ENCODE results near the gene SIGLEC5. TPM values are rescaled to one million over a fixed set of nuclear protein-coding genes. Genes with fewer than 3 reads are reported as not detected.

Gene SIGLEC5, protein sequence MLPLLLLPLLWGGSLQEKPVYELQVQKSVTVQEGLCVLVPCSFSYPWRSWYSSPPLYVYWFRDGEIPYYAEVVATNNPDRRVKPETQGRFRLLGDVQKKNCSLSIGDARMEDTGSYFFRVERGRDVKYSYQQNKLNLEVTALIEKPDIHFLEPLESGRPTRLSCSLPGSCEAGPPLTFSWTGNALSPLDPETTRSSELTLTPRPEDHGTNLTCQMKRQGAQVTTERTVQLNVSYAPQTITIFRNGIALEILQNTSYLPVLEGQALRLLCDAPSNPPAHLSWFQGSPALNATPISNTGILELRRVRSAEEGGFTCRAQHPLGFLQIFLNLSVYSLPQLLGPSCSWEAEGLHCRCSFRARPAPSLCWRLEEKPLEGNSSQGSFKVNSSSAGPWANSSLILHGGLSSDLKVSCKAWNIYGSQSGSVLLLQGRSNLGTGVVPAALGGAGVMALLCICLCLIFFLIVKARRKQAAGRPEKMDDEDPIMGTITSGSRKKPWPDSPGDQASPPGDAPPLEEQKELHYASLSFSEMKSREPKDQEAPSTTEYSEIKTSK
- total RNA-seq: not detected in 2 replicates

DNA sequence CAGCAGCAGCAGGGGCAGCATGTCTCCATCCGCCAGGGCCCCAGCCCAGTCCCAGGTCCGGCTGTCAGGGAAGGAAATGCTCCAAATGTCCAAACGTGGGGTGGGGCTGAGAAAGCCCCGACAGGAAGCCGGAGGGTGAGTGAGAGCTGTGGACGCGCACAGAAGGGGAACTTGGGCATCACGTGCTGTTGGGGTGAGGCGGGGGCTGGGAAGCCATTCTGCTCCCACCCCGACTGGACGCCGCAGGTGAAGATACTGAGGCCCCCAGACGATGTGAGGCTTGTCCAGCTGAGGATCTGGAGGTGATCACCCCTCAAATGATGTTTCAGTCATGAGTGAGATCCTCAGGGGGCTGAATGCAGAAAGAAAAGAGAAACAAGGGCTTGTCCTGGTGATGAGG lies at the start of gene SIGLEC5:
Gene SIGLEC5 (minus strand): TSS at position 87 of the 400 bp plus-strand sequence. CDS start 66 bp downstream, at position 21.

DNA sequence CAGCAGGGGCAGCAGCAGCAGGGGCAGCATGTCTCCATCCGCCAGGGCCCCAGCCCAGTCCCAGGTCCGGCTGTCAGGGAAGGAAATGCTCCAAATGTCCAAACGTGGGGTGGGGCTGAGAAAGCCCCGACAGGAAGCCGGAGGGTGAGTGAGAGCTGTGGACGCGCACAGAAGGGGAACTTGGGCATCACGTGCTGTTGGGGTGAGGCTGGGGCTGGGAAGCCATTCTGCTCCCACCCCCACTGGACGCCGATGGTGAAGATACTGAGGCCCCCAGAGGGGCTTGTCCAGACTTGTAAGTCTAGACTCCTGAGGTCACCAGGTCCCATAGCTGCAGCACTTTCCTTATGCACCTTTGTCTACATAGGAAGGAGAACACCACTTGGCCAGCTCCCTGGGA lies 16.5 kb upstream of the SIGLEC5 start, which contains the start of gene SIGLEC14:
Gene SIGLEC14 (minus strand): TSS at position 96 of the 400 bp plus-strand sequence. CDS start 66 bp downstream, at position 30.

DNA sequence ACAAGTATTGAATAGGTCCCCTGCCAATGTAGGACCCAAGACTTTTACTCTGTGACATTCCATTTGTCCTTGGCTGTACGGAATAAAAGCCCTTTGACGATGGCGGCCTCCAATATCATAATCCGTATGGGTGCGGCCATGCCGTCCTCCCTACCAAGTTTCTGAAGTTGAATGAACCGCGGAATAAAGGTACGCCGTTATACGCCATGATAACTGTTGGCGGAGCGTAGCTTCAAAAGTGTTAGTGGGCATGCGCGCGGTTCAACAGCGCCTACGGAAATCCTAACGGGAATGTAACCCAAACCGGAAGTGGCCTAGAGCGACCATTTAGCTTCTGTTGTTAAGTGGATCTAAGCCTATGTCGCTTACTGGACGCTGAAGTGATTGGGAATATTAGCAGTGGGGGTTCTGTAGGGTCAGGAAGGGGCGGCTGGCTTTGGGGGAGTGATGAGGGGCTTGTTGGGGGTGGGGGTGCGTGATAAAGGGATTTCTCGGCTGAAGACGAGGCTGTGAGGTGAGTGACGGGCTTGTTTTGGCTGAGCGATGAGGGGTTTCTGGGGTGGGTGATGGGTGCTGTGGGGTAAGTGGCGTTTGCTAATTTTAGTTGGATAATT lies 59.1 kb downstream of the SIGLEC5 start, which contains the start of gene ZNF175:
Gene ZNF175 (plus strand): TSS at position 322 of the 614 bp plus-strand sequence. CDS start 2,047 bp downstream, outside the sequence.

Other genes with a start within 250 kb of the SIGLEC5 start
- gene LIM2, start 242.4 kb downstream of the SIGLEC5 start, total RNA-seq: not detected in 2 replicates
- gene C19orf84, start 239.8 kb downstream of the SIGLEC5 start, total RNA-seq: not detected in 2 replicates
- not detected in 2 replicates for gene SIGLEC10, start 212.8 kb downstream of the SIGLEC5 start, total RNA-seq
- not detected in 2 replicates for gene SIGLEC8, start 171.9 kb downstream of the SIGLEC5 start, total RNA-seq
- not detected in 2 replicates for gene CEACAM18, start 151.9 kb downstream of the SIGLEC5 start, total RNA-seq
- gene SIGLEC12, start 128.6 kb downstream of the SIGLEC5 start, total RNA-seq: not detected in 2 replicates
- not detected in 2 replicates for gene SIGLEC6, start 98.7 kb downstream of the SIGLEC5 start, total RNA-seq
- gene ZNF175, start 59.1 kb downstream of the SIGLEC5 start, total RNA-seq: 2.7 and 4.4 TPM in 2 replicates
- not detected in 2 replicates for gene SIGLEC14, start 16.4 kb upstream of the SIGLEC5 start, total RNA-seq
- gene SPACA6, start 62.9 kb upstream of the SIGLEC5 start, total RNA-seq: 4.7 and 6.5 TPM in 2 replicates
- 0.43 and 1.1 TPM in 2 replicates for gene HAS1, start 93.6 kb upstream of the SIGLEC5 start, total RNA-seq
- 0.09 and 0.14 TPM in 2 replicates for gene FPR1, start 121.5 kb upstream of the SIGLEC5 start, total RNA-seq
- not detected in 2 replicates for gene FPR2, start 130.8 kb upstream of the SIGLEC5 start, total RNA-seq
- under 0.01 TPM in 2 replicates for gene FPR3, start 164.8 kb upstream of the SIGLEC5 start, total RNA-seq

All from smooth muscle cell of bladder (primary cell).